Stimulated activated CD4-positive, alpha-beta T cell treated with anti-CD3 and anti-CD28 coated beads, Interleukin-15, amount 100 ng/mL, for 48 hours (primary cell): ENCODE data around the gene SPR.
A peak's percentile ranks its signal among the peaks of the same experiment; 100 is the strongest.

Source experiments
- DNase-seq, 2 donors: peaks; one replicate each; pipeline ENCODE4 v3.0.0-alpha.2; 2020; ENCODE audit warnings: low read depth in 2 of 2

Gene SPR

DNA sequence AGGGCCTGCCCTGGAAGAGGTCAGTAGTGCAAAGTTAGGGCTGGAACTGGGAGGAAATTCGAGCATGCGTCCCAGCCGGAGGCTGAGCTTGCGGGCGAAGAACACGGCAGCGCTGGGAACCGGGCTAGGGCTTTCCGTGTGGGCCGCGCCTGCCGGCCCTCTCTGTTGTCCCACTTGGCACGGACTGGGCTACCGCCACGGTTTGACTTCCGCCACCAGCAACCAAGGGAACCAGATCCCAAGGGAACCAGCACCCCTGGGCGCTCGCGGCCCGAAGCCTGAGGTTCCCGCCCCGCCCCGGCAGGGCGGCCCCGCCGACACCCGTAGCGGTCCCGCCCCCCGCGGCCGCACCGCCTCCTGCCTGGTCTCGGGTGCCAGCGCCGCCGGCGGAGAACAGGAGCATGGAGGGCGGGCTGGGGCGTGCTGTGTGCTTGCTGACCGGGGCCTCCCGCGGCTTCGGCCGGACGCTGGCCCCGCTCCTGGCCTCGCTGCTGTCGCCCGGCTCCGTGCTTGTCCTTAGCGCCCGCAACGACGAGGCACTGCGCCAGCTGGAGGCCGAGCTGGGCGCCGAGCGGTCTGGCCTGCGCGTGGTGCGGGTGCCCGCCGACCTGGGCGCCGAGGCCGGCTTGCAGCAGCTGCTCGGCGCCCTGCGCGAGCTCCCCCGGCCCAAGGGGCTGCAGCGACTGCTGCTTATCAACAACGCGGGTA is at the start of gene SPR:
SPR (plus strand) TSS at position 377 of the 708 bp plus-strand sequence; CDS start at position 402, 25 bp downstream.
- DNase-seq: peak; percentile 33 to 64

DNA sequence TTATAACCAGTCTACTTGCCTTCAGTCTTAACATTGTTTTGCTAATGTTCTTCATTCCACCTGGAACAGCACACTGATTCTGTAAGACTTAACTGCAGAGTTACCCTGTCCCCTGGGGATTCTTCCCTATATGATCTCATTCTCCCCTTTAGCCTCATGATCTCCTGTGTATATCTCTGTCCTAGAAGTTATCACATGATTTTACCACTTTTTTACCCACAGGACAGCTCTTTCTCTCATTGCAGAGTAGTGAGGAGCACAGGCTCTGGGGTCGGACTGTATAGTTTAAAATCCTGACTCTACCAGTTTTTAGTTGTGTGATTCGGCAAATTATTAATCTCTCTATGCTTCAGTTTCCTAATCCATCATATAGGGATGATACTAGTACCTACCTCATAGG is 47.1 kb upstream of the SPR start:
- DNase-seq: no peak

DNA sequence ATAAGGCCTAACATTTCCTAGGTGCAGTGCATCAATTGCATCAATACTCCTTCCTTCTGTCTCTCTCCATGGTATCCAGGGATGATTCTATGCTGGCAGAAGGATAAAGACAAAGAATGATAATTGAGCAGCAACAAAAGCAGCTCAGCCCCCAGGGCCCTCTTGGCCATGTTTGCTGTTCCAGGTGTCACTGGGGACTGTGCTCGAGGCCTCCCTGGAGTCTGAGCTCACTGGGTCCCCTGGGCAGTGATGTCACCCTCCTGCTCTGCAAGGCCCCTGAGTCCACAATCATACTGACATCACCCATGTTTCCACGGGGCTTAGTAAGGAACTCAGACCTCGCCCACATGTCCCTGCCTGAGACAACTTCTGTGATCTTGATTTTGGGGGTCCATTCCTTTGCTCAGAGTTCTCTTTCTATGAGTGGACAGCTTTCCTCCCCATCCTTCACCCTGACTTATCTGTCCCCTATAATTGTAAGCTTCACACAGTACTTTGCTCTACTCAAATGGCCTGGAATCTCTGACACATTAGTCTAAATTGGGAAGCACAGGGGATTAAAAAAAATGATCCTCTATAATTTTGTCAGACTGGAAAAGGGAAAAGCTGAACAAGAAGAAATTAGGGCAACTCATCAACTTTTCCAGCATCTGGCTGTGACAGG is 45.6 kb upstream of the SPR start:
- no peak for DNase-seq

DNA sequence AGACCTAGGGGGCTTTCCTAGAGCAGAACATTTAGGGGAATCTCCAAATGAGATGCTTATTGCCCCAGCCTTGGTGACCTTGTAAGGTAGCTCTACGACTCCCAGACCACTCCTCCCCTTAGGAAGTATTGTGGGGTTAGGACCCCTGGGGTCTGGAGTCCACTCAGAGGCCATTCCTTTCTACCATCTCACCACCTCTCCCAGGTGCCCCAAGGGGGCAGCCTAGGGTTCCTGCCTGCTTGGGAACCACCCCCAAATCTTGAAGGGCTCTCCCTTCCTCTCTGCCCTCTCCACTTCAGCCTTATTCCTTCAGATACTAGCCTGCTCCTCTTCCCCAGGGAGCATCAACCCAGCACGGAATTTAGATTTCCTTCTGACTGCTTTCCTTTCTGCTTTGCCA is 43.9 kb upstream of the SPR start:
- no peak for DNase-seq

DNA sequence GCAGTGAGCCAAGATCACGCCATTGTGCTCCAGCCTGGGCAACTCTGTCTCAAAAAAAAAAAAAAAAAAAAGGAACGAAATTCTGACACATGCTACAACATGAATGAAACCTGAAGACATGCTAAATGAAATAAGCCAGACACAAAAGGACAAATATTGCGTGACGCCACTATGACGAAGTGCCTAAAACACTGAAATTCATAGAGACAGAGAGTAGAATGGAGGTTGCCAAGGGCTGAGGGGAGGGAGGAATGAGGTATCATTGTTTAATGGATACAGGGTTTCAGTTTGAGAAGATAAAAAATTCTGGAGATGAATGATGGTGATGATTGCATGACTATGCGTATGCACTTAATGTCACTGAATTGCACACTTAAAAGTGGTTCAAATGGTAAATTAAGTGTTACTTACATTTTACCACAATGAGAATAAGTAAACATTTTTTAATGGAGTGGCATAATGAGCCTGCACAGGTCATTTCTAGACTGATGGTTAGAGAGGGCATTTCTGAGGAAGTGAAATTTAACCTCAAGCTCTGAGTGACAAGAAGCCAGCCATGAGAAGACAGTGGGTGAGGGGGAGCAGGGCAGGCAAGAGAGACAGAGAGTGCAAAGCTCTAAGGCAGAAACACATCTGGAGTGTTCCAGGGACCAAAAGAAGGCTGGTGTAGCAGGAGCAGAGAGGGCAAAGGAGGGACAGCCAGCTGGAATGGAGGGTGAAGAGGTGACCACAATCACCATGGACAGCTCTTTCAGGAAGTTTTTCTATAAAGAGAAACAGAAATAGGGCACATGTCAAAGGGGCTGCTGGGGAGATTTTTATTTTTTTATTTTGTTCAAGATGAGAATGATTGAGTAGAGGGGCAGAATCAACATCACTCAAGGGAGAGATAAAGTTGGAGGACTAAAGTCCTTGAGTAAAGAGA is 40.8 kb upstream of the SPR start:
- DNase-seq: no peak

DNA sequence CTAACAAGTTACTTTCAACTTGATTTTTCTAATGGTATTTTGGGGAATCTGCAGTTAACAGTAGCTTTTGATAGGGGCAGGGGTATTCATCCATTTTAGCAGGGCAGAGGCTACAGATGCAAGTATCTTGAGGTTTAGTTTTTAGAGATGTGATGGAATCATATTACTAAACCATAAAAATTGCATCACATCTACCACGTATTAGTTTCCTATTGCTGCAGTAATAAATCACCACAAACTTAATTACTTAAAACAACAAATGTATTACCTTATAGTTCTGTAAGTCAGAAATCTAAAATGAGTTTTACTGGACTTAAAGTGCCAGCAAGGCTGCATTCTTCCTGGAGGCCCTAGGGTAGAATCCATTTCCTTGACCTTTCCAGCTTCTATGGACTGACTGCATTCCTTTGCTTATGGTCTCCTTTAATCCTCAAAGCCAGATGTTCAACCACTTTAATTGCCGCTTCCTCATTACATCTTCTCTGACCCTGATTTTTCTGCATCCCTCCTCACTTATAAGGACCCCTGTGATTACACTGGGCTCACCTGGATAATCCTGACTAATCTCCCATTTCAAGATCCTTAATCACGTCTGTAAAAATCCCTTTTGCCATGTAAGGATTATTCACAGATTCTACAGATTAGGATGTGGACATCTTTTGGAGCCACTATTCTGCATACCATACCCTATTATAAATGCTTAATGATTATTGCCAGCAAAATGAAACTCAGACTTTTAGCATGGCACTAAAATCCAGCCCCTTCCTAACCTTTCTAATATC is 39.5 kb upstream of the SPR start:
- DNase-seq: no peak

DNA sequence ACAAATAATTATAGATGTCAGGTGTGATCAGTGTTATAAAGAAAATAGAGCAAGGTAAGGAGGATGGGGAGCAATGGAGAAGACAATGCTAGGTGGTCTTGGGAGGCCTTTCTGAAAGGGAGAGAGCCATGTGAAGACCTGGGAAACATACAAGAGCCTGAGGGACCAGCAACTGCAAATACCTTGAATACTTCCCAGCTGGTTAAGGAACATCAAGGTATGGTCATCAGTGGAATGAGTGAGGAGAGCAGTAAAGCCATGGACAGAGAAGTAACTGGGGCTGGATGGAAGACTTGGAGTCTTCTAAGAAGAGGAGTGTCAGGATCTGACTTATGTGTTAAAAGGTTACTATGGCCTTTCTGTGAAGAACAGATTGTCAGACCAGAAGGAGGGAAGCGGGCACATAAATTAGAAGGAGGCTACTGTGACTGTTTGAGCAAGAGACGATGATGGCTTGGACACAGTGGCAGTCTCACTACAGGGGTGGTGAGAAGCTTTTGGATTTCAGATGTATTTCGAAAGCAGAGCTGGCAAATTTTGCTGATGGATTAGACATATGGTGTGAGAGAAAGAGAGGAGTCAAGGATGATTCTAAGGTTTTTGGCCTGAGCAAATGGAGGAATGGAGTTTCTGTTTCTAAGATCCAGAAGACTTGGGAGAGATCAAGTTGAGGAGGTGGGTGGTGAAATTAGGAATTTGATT is 38.6 kb upstream of the SPR start:
- no peak for DNase-seq

DNA sequence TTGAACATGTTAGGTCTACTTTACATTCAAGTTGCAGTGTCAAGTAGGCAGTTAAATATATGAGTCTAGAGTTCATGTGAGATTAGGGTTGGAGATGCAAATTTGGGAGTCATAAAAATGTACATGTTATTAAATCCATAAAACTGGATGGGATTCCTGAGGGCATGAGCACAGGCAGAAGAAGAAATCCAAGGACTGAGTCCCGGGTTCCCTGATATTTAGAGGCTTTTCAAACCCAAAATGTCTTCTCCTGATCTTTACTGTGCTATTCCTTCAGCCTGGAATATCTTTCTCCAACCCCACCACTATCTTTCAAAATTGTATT is 38.1 kb upstream of the SPR start:
- DNase-seq: no peak

DNA sequence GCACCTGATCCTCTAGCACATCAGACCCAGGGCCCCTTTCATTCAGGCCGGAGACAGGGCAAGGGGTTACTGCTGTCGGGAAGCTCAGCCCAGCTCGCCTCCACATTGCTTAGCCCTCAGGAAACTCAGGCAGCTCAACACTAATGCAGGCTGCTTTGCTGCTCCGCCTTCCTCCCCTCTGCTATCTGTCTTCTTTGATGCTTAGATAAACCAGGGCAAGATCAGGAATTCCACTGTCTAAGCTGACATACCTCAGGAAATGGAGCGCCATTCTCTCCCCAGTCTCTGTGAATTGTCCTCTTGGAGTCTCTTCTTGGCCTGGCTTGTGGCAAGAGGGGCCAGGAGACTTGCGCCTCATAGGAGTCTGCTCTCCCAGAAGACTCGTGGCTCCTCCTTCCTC is 35.9 kb upstream of the SPR start:
- DNase-seq: no peak

DNA sequence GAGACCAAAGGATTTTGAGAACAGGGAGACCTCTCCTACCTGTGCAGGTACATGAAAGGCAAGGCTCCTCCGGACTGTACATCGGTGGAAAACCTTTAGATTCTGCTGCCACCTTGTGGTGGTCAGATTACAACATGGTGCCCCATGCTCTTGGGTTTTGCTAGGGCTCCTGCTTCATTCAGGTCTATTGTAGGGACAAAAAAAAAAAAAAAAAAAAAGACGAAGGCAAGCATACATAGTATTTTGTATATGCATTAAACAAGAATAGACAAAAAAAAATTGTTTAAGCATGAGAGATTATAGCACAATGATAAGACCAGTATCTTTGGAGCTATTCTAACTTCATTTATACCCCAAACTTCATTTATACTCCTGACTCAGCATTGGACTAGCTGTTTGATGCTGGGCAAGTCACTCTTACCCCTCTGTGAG is 27.4 kb upstream of the SPR start:
- peak in 1 of 2 donors; percentile 46 for DNase-seq

DNA sequence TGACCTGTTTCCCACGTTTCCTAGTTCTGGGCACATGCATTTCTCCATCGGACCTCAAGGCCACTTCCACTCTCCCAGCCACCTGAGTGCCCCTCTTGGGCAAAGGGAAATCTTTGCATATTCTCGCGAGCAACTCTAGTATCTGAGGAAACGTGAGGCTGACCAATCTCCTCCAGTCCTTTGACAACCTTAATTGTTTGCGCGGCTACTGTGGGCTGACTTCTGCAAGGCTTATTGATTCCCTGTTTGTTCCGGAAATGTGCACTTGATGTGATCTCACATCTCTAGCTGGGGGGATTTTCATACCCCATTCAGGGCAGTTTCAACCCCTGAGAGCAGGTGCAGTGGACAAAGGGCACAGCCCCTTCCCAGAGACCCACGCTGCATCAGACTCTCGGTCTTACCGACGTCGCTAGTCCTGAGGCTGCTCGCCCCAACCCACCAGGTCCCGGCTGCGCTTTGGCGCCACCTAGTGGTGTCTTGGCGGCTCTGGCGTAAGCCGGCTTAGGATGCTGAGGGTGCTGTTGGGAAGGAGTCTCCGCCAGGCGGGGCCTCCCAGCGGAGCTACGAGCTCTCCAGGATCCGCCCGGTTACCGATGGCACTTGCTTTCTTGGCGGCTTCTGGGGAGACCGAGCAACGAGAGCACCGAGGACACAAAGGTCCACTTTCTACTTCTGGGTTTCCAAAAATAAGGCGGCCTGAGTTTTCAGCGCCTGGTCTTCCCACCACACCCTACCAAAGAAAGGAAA is 24.8 kb upstream of the SPR start:
- peak; percentile 76 to 85 for DNase-seq

DNA sequence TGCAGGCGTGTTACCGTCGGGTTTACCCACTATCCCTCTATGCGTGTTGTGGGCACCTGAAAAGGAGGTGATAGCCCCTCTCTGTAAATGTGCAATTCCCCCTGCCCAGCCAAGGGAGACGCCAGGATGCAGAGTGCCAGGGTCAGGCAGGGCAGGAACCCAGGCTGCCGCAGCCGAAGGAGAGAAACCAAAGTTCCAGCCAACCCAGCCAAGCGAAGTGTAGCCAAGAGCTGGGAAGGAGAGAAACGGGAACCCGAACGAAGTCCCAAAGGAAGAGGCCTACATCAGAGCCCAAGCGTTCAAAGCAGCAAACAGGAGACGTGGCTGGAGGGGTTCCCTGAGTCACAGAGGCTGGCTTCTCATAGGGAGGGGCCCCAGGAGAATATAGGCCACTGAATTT is 24.2 kb upstream of the SPR start:
- no peak for DNase-seq

DNA sequence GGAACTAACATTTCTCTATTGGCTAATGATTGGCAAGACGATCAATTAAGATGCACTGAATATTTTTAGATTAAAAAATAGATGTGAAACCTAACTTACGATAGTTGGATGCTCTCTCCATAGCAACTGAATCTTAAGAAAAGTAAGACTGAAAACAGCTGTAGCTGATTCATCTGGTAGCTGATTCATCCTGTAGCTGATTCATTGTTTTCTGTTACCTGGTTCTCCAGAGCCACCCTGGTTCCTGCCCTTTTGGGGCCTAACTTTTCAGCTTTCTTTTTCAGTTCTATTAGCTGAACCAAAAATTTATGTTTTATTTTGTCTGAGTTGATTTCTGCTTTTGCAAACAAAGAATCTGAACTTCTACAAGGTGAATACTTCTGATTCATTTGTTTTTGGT is 22.7 kb upstream of the SPR start:
- peak in 1 of 2 donors; percentile 17 for DNase-seq

DNA sequence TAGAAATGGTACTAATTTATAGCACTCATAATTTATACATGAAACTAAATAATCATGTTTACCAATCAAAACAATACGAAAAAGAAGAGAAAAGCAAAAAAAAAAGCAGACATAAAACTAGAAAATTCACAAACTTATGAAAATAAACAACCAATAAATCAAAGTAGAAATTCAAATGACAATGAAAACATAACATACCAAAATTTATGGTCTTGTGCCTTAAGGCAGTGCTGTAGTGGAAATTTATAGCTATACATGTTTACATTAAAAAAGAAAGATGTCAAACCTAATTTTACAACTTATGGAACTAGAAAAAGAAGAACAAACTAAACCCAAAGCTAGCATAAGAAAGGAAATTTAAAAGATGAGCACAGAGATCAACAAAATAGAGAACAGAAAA is 16.1 kb upstream of the SPR start:
- DNase-seq: no peak

DNA sequence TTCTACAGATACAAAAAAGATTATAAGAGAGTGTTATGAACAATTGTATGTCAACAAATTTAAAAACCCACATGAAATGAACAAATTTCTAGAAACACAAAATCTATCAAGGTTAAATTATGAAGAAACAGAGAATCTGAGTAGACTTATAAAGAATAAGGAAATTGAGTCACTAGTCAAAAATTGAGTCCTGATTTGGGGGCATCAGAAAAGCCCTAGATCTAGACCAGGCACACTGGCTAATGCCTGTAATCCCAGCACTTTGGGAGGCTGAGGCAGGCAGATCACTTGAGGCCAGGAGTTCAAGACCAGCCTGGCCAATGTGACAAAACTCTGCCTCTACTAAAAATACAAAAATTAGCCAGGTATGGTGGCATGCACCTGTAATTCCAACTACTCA is 15.3 kb upstream of the SPR start:
- no peak for DNase-seq

DNA sequence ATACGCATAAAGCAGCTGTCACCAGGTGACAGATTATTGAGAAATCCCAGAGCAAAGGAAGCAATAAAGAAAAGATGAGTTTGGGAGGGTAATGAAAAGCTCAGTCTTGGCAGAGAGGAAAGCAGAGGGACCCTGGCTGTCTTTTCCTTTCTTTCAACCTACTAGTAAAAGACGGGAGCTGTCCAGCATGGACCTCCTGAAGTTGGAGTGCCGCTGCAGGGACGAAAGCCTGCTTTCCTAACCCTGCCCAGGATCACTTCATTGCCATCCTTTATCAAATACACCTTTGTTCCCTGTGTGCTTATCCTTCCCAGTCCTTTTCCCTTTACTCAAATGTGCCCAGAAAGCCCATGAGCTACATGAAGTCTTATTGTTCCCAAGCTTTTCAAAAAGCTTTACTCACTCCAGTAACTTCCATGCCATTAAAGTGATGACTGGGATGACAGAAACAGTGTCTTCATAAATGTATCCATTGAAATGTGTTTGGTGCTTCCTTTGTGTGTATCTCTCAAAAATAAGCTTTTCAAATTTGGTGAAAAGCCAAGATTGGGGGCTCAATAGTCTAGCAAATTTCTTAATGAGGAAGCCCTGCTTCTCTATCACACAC is 3.7 kb upstream of the SPR start:
- peak in 1 of 2 donors; percentile 12 for DNase-seq

DNA sequence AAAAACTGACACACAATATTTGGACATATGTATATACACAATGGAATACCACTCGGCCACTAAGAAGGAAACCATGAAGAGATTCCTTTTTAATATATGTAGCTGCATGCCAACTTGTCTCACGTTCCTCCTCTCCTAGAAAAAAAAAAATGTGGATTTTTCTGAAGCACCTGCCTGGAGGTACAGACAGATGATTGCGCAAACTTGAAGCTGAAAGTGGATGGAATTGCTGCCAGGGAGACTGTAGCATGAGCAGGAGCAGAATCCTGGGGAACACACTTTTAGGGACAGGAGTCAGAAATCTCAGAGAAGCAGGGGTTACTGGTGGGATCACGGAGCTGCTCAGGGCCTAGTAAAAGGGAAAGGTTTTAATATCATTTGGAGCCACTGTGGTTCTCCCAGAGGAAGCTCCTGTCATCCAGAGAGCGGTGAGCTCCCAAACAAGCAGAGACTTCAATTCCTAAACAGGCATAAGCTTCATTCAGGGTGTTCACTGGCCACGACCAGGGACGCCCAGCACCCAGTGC is 640 bp upstream of the SPR start:
- no peak for DNase-seq

DNA sequence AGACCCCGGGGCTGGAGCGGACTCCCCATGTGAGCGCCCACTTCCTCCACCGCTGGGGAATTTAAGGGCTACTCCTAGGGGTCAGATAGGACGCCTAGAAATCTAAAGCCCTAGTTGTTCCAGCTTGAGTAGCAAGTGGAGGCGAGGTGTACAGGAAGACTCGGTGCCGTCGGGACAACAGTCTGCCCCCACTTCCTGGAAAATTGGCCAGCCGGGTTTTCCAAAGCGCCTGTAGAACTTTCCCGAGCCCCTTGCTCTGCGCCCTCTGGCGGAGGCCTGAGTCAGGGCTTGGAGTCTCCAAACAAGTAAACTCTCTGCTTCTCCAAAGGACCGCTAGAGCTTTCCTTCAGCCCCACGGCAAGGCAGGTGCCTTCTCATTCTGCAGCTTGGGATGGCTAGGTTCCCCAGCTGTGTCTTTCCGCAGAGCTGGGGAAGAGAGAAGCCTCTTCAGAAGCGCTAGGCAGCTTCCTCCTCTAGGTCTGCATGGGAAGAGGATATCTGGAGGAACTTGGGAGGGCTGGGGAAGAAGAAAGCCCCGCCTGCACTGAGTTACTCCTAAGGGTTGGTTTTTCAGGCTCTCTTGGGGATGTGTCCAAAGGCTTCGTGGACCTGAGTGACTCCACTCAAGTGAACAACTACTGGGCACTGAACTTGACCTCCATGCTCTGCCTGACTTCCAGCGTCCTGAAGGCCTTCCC is 681 bp downstream of the SPR start:
- peak in 1 of 2 donors; percentile 44 for DNase-seq
